HG02623 (cell line): ENCODE data around the gene WDR87.
"Not testable (repeated sequence)": the region's sequence is repeated elsewhere in the genome, so short reads cannot be mapped to it uniquely, and the experiment has no call there.

Experiments used
- ATAC-seq: cut with Tn5 transposase; IDR thresholded peaks from one replicate; pipeline ENCODE4 v1.9.1; 2021; ENCODE audit warnings: moderate library complexity; ENCODE audit not compliant: unreplicated experiment

WDR87 gene

DNA sequence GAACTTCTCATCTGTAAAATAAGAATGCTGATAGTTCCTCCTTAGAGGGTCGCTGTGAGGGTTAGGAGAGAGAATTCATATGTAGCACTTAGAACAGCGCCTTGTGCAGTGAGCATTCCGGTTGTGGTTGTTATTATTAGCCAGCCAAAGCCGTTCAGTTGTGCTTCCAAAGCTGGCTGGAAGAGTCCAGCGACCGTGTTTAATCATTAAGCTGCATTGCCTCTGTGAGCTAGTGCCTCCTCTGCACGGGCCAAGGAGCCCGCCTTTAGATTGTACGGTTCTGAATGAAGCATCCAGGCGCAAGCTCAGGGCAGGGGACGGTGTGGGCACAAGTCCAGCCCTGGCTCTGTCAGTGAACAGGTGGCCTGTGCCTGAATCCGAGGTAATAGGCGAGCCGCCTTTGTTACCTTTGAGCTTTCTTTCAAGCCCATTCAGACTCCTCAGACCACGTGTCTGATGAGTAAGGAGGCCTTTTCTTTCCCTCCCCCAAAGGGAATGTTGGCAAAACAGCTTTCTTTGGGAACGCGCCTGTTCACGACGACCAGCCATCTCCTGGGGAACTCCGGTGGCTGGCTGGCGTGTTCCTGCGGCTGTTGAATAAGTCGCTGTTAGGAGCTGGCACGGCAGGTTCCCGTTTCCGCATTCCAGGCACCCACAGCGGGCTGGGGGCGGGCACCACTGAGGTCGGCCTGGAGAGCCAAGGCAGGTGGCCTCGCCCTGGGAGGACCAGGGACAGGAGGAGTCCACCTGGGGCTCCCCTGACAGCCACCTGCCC is 25.7 kb upstream of the WDR87 start:
- ATAC-seq = no peak

DNA sequence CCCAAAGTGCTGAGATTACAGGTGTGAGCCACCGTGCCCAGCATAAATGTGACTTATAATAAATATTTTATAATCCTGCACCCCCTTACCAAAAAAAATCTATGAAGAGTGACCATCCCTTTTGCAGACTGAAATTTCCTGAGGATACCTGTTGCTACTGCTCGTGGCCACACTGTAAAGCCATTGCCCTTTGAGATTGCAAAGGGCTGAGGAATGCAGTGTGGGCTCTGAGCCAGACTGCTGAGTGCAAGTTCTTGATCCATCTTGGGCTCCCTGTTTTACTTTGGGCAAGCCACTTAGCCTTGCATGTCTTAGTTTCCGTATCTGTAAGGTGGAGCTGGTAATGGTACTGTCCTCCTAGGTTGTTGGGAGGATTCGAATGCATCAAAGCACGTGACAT is 24.0 kb upstream of the WDR87 start:
- no peak for ATAC-seq

DNA sequence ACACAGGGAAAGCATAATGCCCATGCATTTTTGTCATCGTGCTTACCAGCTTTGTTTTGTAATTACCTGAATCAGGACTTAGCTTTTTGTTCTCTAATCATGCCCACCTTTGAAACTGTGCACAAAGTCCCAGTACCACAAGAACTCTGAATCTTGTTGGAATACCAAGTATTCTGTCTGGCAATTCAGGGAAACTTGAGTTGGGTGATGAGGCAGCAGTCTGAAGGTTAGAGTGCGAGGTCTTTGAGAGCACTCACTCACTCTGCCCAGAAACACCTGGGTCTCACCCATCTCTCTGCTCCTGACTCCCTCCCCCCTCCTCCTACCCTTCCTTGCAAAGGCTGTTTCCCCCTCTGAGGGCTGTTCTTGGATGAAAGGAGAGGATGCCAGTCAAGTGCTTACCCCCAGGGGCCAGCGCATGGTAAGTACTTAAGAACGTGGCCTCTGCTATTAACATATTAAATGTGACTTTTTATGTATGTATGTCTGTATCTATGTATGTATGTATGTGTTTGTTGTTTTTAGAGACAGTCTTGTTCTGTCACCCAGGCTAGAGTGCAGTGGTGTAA is 23.0 kb upstream of the WDR87 start:
- ATAC-seq = no peak

DNA sequence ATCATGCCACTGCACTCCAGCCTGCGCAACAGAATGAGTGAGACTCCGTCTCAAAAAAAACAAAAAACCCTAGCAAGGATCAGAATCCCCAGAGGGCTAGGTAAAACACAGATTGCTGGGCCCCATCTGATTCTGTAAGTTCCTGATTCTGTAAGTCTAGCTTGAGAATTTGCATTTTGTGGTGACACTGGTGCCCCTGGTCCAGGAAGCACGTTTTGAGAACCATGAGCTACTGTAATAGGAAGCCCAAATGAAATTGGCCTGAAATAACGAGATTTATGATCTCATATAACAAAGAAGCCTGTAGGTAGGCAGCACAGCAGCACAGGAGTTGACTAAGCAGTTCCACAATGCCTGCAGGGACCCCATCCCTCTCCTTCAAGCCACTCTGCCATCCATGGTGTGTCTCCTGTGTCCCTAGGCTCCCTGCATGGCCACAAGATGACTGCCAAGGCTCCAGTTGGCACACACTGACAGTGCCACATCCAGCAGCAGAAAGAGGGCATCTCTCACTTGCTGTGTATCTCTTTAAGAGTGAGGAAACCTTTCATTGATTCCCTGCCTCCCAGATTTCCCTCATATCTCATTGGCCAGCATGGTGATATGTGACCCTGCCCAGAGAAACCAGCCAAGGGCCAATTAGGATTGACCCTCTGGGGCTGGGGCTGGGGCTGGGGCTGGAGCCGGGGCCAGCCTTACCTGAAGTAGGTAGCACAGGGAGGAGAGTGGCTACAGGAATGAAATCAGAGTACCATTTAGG is 22.3 kb upstream of the WDR87 start:
- peak; percentile 44 for ATAC-seq

- ATAC-seq = no peak
These were observed 20.3 kb upstream of the WDR87 start for GRCh38 chr19:37926711-37927110.

GRCh38 chr19:37926255-37926654 is 19.9 kb upstream of the WDR87 start:
- ATAC-seq = no peak

DNA sequence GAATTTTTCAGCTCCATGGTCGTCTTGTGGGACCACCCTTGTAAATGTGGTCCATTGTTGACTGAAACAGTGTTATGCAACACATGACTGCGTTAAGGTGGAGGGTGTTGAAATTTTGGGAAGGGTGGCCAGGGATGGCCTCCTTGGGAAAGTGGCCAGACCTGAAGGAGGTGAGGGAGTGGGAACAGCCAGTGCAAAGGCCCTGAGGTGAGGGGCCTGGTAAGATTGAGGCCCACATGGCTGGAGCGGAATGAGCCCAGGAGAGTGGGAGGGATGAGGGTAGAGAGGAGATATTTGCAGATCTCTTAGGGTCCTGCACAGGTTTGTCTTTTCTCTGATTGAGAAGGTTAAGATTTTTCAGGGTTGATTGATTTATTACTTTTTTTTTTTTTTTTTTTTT is 18.8 kb upstream of the WDR87 start:
- ATAC-seq = no peak

GRCh38 chr19:37924573-37924972 is 18.2 kb upstream of the WDR87 start:
- not testable (repeated sequence) for ATAC-seq

- no peak for ATAC-seq
These were observed 14.4 kb upstream of the WDR87 start for GRCh38 chr19:37920591-37921450.

GRCh38 chr19:37914908-37915307 is 8.5 kb upstream of the WDR87 start:
- no peak for ATAC-seq

DNA sequence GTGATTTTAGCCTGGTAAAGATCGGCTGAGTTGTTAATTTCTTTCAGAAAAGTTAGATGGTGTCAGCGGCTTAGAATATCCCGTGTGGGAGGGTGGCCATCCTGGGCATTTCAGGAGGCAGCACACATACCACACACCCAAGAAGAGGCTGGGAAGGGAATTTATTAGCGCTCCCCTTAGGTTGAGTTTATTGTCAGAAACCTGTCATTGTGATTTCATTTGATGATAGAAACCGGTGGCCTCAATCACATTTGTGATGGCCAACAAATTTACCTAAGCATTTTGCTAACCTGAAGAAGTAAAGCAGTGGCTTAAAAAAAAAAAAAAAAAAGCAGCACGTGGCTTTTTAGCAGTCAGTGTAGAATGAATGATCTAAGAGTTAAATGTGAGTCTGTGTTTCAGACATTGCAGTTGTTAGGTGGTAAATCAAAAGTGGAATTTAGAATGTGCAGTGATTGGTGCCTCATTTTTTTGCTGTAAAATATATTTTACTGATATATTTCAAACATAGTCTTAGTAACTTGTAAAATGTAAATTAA is 3.3 kb upstream of the WDR87 start:
- ATAC-seq = no peak

DNA sequence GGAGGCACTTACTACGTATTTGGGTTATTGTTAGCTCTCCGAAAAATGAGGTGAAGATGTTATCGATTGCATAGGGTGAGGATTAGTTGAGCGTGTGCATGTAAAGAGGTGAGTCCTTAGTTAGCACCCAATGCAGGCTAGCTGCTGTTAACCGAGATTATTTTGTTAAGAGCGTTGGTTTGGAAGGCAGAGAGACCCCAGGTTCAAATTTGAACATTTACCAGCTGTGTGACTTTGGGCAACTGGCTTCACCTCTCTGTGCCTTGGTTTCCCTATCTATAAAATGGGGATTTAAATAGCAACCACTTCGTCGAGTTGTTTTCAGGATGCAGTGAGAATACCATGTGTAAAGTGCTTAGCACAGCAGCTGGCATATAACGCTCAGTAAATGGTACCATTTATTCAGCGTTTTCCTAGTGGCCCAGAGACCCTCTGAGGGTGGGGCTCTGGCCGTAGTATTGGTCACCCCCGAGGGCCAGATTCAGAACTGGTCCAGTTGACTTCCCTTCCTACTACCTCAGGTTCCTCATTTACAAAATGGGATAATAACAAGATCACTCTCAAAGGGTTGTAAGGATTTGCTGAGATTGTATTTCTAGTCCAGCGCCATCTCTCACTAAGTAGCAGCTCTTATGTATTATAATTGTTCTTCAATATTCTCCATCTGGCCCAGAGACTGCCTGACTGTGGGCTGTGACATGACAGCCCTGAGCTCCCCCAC is 1.5 kb upstream of the WDR87 start:
- ATAC-seq = no peak

- ATAC-seq = peak; percentile 79
These were observed 708 bp upstream of the WDR87 start, which contains the start of gene SIPA1L3 for GRCh38 chr19:37906869-37907734. Gene SIPA1L3, plus strand, starts transcription at chr19:37907208. Its CDS starts 174,358 bp downstream, at chr19:38081566.

GRCh38 chr19:37903096-37903495 is 3.3 kb downstream of the WDR87 start:
- ATAC-seq = no peak

DNA sequence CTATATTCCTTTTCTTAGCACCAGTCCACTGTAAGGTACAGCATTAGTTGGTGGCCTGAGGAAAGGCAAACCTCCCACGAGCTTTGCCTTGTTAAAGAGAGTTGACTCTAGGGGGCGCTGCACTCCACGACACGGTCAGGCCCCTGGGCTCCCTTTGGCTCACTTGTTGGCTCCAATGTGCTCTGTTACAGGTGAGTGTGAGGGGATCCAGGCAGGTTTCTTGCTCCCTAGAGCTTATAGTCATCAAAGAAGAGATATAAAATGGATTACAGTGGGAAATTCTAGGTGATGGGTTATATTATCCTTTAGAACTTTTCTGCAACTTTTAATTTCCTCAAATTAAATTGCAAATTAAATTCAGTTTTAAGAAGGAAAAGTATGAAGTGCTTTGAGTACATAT is 3.7 kb downstream of the WDR87 start:
- no peak for ATAC-seq

DNA sequence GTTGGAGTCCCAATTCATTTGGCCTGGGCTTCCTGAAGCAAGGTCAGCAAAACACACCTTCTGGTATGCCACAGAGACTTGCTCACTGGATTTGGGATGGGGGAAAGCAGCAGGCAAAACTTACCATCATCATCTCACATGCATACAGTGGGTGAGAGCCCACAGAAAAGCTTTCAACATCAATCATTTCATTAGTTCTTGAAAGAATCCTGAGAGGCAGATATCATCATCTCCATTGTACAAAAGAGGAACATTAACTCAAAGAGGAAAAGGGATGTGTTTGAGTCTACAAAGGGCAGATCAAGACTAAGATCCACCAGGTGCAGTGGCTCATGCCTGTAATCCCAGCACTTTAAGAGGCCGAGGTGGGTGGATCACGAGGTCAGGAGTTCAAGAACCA is 6.4 kb downstream of the WDR87 start:
- no peak for ATAC-seq

GRCh38 chr19:37899453-37899852 is 6.9 kb downstream of the WDR87 start:
- no peak for ATAC-seq

- ATAC-seq = no peak
These were observed 10.2 kb downstream of the WDR87 start for GRCh38 chr19:37896180-37896579.
